KMS-11 (cell line): ENCODE results near the gene RNF133.

Experiments used
- H2AFZ ChIP-seq: fragments of 200-600 bp; sonication (generic); 2 replicates; pipeline ENCODE4 v1.6.1; 2016; ENCODE audit warnings: antibody characterized with exemption, mixed run types, low read depth
- H3K27ac ChIP-seq: fragments of 200-600 bp; sonication (generic); 2 replicates; pipeline ENCODE4 v1.6.1; 2016; ENCODE audit warnings: mild to moderate bottlenecking, mixed run types
- H3K27me3 ChIP-seq: fragments of 200-600 bp; sonication (generic); 2 replicates; pipeline ENCODE4 v1.6.1; 2017; ENCODE audit warnings: mild to moderate bottlenecking, low read depth, mixed run types, moderate library complexity; ENCODE audit not compliant: insufficient read depth
- H3K36me3 ChIP-seq: fragments of 200-600 bp; sonication (generic); 2 replicates; pipeline ENCODE4 v1.6.1; 2017; ENCODE audit warnings: mild to moderate bottlenecking, mixed run types; ENCODE audit not compliant: insufficient read depth
- H3K4me1 ChIP-seq: fragments of 200-600 bp; sonication (generic); 2 replicates; pipeline ENCODE4 v1.6.1; 2016; ENCODE audit warnings: mild to moderate bottlenecking, low read depth, mixed run types; ENCODE audit not compliant: poor library complexity, severe bottlenecking
- H3K4me2 ChIP-seq: fragments of 200-600 bp; sonication (generic); 2 replicates; pipeline ENCODE4 v1.7.0; 2016; ENCODE audit warnings: mild to moderate bottlenecking, mixed run types
- H3K4me3 ChIP-seq: fragments of 200-600 bp; sonication (generic); IDR thresholded peaks from 2 replicates; pipeline ENCODE4 v1.6.1; 2017; ENCODE audit warnings: low read depth, low read length, mixed read lengths; ENCODE audit not compliant: insufficient read depth
- H3K79me2 ChIP-seq: fragments of 200-600 bp; sonication (generic); 2 replicates; pipeline ENCODE4 v1.6.1; 2016; ENCODE audit warnings: low read depth, mixed run types; ENCODE audit not compliant: insufficient read depth
- H3K9ac ChIP-seq: fragments of 200-600 bp; sonication (generic); 2 replicates; pipeline ENCODE4 v1.6.1; 2016; ENCODE audit warnings: mild to moderate bottlenecking, mixed run types
- H4K20me1 ChIP-seq: fragments of 200-600 bp; sonication (generic); 2 replicates; pipeline ENCODE4 v1.6.1; 2016; ENCODE audit warnings: mild to moderate bottlenecking, mixed run types; ENCODE audit not compliant: insufficient read depth
- CTCF ChIP-seq: fragments of 200-600 bp; sonication (generic); conservative IDR thresholded peaks from 2 replicates; pipeline ENCODE4 v1.6.1; 2017; ENCODE audit warnings: low read depth, mild to moderate bottlenecking, antibody characterized with exemption, low read length, moderate library complexity, mixed read lengths

The RNF133 gene, protein sequence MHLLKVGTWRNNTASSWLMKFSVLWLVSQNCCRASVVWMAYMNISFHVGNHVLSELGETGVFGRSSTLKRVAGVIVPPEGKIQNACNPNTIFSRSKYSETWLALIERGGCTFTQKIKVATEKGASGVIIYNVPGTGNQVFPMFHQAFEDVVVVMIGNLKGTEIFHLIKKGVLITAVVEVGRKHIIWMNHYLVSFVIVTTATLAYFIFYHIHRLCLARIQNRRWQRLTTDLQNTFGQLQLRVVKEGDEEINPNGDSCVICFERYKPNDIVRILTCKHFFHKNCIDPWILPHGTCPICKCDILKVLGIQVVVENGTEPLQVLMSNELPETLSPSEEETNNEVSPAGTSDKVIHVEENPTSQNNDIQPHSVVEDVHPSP

DNA sequence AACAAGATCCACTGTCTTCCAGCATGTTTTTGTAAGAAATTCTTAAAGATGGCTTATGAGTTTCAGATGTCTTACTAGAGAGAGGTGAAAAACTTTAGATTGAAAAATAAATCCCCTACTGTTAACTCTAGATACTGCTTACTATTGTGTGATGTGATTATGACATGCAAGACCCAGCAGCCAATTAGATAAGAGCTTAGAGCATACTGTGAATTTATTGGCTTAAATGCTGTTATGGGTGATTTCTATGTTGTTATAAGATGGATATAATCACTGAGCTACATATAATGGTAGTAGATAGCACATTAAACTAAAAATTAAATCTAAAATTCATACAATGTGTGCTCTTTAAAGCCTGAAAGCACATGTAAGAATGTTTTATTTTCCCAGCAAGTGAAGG, at the start of gene RNF133:
Gene RNF133, minus strand, starts transcription at position 101 of the 400 bp plus-strand sequence. CDS start 199 bp downstream, outside the sequence.
- Histone ChIP-seq H3K27ac (no peak within 1 kb of the TSS), H3K4me1 (no peaks in the 10 kb centered on the region), H3K4me2 (no peak within 1 kb of the TSS), H3K27me3 (no peaks in the 10 kb centered on the region), H3K4me3 (no peak within 1 kb of the TSS), H3K36me3 (no peaks in the 10 kb centered on the region), H3K79me2 (no peaks in the 10 kb centered on the region), H4K20me1 (no peaks in the 10 kb centered on the region), H2AFZ (no peak within 1 kb of the TSS), H3K9ac (no peak within 1 kb of the TSS)
- TF ChIP-seq CTCF, result no peak

DNA sequence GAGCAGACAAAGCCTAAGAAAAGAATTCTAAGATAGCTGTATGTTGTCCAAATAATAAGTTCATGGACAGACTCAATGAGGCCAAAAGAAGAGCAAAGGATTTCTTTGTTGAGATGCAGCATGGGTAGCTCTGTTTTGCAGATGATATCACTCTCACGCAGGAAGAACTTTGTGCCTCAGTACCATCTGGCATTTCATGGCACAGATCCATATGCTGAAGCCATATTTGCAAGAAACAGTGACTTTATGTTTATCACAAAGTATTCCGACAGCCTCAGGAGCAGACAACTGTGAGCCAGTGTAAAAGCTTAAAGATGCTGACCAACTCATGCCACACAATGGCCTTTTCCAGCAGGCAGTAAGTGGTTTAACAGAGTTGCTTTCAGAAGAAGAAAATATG, 49.3 kb upstream of the RNF133 start:
- Histone ChIP-seq H4K20me1 (no peaks in the 10 kb centered on the region), H3K4me2 (no peak overlapping the region), H3K27me3 (no peaks in the 10 kb centered on the region), H3K4me3 (no peak overlapping the region), H3K4me1 (no peaks in the 10 kb centered on the region), H3K36me3 (no peaks in the 10 kb centered on the region), H3K27ac (no peak overlapping the region), H2AFZ (no peak overlapping the region), H3K9ac (no peak overlapping the region), H3K79me2 (no peaks in the 10 kb centered on the region)
- no peak for TF ChIP-seq CTCF

DNA sequence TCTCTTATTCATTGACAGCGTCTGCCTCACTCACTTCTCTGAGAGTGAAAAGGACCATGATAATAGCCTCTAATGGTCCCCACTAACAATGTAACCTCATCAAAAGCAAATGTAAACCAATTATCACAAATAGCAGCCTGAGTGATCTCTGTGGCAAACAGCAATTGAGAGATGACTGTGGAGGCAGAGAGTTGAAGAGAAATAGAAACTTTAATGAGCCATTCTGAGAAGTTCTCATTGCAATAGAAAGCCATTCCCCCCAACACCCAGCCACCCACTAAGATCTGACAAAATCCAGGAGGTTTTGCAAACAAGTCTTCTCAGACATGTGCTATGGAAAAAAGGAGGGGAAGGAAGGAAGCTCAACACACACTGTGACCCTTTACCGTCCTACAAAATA, 48.0 kb upstream of the RNF133 start:
- no peak for TF ChIP-seq CTCF
- no peak overlapping the region for H3K27ac ChIP-seq
- no peak overlapping the region for H3K9ac ChIP-seq
- H3K4me2 ChIP-seq, result no peak overlapping the region
- no peaks in the 10 kb centered on the region for H3K27me3 ChIP-seq
- H4K20me1 ChIP-seq, result no peaks in the 10 kb centered on the region
- no peak overlapping the region for H3K4me3 ChIP-seq
- no peaks in the 10 kb centered on the region for H3K4me1 ChIP-seq
- H3K79me2 ChIP-seq, result no peaks in the 10 kb centered on the region
- no peak overlapping the region for H2AFZ ChIP-seq
- H3K36me3 ChIP-seq, result no peaks in the 10 kb centered on the region

- no peak overlapping the region for H3K4me2 ChIP-seq
- no peaks in the 10 kb centered on the region for H3K79me2 ChIP-seq
- no peak overlapping the region for H3K4me3 ChIP-seq
- no peak overlapping the region for H3K9ac ChIP-seq
- no peak overlapping the region for H3K27ac ChIP-seq
- no peaks in the 10 kb centered on the region for H3K36me3 ChIP-seq
- TF ChIP-seq CTCF, result no peak
- no peaks in the 10 kb centered on the region for H3K27me3 ChIP-seq
- no peaks in the 10 kb centered on the region for H4K20me1 ChIP-seq
- no peak overlapping the region for H2AFZ ChIP-seq
- H3K4me1 ChIP-seq, result no peaks in the 10 kb centered on the region
Measured at GRCh38 chr7:122743211-122743610, 44.3 kb upstream of the RNF133 start.
